Amniotic stem cell (primary cell): ENCODE results near the gene SOX1.

Experiments
- DNase-seq: peaks from one replicate; lab custom pipeline; 2025; lab: John Stamatoyannopoulos, UW

The SOX1 gene

GRCh38 chr13:112058941-112059340 is 8.0 kb upstream of the SOX1 start:
- no peak for DNase-seq

GRCh38 chr13:112059457-112060281 is 7.3 kb upstream of the SOX1 start:
- no peak for DNase-seq

GRCh38 chr13:112060282-112060830 is 6.6 kb upstream of the SOX1 start:
- no peak for DNase-seq

- DNase-seq: no peak
Observed at GRCh38 chr13:112060899-112061366, 6.0 kb upstream of the SOX1 start.

GRCh38 chr13:112061367-112062061 is 5.4 kb upstream of the SOX1 start:
- no peak for DNase-seq

- no peak for DNase-seq
Observed at GRCh38 chr13:112062072-112062567, 4.8 kb upstream of the SOX1 start.

- DNase-seq: no peak
Observed at GRCh38 chr13:112062571-112063570, 4.1 kb upstream of the SOX1 start.

- DNase-seq: no peak
Observed at GRCh38 chr13:112063807-112064206, 3.1 kb upstream of the SOX1 start.

GRCh38 chr13:112064222-112064621 is 2.7 kb upstream of the SOX1 start:
- no peak for DNase-seq

GRCh38 chr13:112065521-112065866 is 1.5 kb upstream of the SOX1 start:
- DNase-seq: no peak

GRCh38 chr13:112065867-112066623 is 904 bp upstream of the SOX1 start:
- DNase-seq: no peak

GRCh38 chr13:112066624-112067004 is 335 bp upstream of the SOX1 start:
- DNase-seq: no peak

- DNase-seq: no peak
Observed at GRCh38 chr13:112067871-112068539, 1.1 kb downstream of the SOX1 start.

GRCh38 chr13:112068540-112069060 is 1.7 kb downstream of the SOX1 start:
- no peak for DNase-seq

- no peak for DNase-seq
Observed at GRCh38 chr13:112069061-112069844, 2.3 kb downstream of the SOX1 start.

- DNase-seq: no peak
Observed at GRCh38 chr13:112069845-112070251, 2.9 kb downstream of the SOX1 start.

- no peak for DNase-seq
Observed at GRCh38 chr13:112071102-112071722, 4.3 kb downstream of the SOX1 start.

GRCh38 chr13:112071723-112072533 is 5.0 kb downstream of the SOX1 start:
- DNase-seq: no peak
